ENCODE measurements around the gene SPIRE2. TPM values are rescaled to one million over a fixed set of nuclear protein-coding genes. Genes with fewer than 3 reads are reported as not detected.
A peak's percentile ranks its signal among the peaks of the same experiment; 100 is the strongest.

SPIRE2 gene
- total and polyA plus RNA-seq, 2 of the 13 experiments (the other 11 are each of a cell fraction or from before 2014, with no cell fraction given) = 13.3 to 37.5 TPM

- TF ChIP-seq PREB (CRISPR knock-in tag; IDR thresholded peaks at IDR 0.05) = no peak
- TF ChIP-seq, protein P1, sequence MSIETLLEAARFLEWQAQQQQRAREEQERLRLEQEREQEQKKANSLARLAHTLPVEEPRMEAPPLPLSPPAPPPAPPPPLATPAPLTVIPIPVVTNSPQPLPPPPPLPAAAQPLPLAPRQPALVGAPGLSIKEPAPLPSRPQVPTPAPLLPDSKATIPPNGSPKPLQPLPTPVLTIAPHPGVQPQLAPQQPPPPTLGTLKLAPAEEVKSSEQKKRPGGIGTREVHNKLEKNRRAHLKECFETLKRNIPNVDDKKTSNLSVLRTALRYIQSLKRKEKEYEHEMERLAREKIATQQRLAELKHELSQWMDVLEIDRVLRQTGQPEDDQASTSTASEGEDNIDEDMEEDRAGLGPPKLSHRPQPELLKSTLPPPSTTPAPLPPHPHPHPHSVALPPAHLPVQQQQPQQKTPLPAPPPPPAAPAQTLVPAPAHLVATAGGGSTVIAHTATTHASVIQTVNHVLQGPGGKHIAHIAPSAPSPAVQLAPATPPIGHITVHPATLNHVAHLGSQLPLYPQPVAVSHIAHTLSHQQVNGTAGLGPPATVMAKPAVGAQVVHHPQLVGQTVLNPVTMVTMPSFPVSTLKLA (IDR thresholded peaks at IDR 0.05) = no peak
- no peak for TF ChIP-seq AGO1 (IDR thresholded peaks at IDR 0.05; ENCODE audit: low read depth, low read length, poor library complexity, severe bottlenecking)
- peak; percentile 80; the same call in 1 of the 2 replicates for TF ChIP-seq ZNF543 (CRISPR knock-in tag; IDR thresholded peaks at IDR 0.05)
- no peak for TF ChIP-seq TOE1 (CRISPR knock-in tag; IDR thresholded peaks at IDR 0.05)
- no peak for TF ChIP-seq ZKSCAN1 (IDR thresholded peaks at IDR 0.05; ENCODE audit: low read length)
- TF ChIP-seq SMARCE1 (IDR thresholded peaks at IDR 0.05; ENCODE audit: borderline replicate concordance) = no peak
Observed at GRCh38 chr16:89827383-89828198, 684 bp upstream of the SPIRE2 start (continued).

- H2AFZ ChIP-seq (ENCODE audit: low read length) = no peak overlapping the region
- H3K4me3 ChIP-seq (replicated peaks in 1 of 3; ENCODE audit: insufficient read depth in 1 of 3, low read depth in 2 of 3, low read length in 3 of 3) = peak overlapping the region; percentile 82 to 97 (median 94)
- intact Hi-C loops (cut with micrococcal nuclease; ENCODE audit: unreplicated experiment) = loop anchor here (10.0 kb wide), 1 partner anchor 124 kb away; the partner anchor contains the start of gene SPATA2L
- peaks cover 69% of the 10 kb centered on the region for H3K4me1 ChIP-seq (ENCODE audit: insufficient read depth, low read length)
- in situ Hi-C loops (cut with HindIII; ENCODE audit: extremely low pct_ligation_motif_present, low pct_unique_long_range_greater_than_20kb) = no loop called here
- 0 out of 2 replicates have a peak, but pooled peaks cover 7% of the 10 kb centered on the region for H4K20me1 ChIP-seq (ENCODE audit: insufficient read depth, low read length)
- peak overlapping the region; percentile 87 for H3K9ac ChIP-seq (ENCODE audit: insufficient read depth, low read depth, low read length)
- H3K79me2 ChIP-seq (ENCODE audit: insufficient read depth, low read length) = peaks cover 30% of the 10 kb centered on the region
- ChIA-PET CTCF (ENCODE audit: low intra/inter-chr PET ratio, low total read pairs) (no interaction called here), POLR2A (interaction anchor here (0.6 to 2.8 kb wide), 11 partner anchors 7 to 134 kb away, joined by 3 to 34 read pairs (median 6); partner anchors contain the start of genes FANCA, MC1R, TCF25 and TUBB3)
- DNase-seq (ENCODE audit: low spot score) (no peak), ATAC-seq (peak; percentile 26), FAIRE-seq (no peak)
- H3K27ac ChIP-seq (ENCODE audit: extremely low read length, insufficient read depth, low read length) = peak overlapping the region; percentile 73
- BruUV-seq (replicated peaks) = TSS peak; percentile 64
- peaks cover 3 to 4% of the 10 kb centered on the region in 2 experiments; a peak in 2 of 5 replicates for H3K36me3 ChIP-seq (replicated peaks in 1 of 2; ENCODE audit: control insufficient read depth in 1 of 2, insufficient read depth in 2 of 2, low read length in 2 of 2)
- H3K9me3 ChIP-seq (ENCODE audit: low read length) = no peaks in the 10 kb centered on the region
- H3K4me2 ChIP-seq (ENCODE audit: low read depth, low read length) = peak overlapping the region; percentile 99
- WGBS (ENCODE audit: low lambda C conversion rate) = 2% methylated on average over 23 of the region's 26 CpGs
- no peaks in the 10 kb centered on the region; a peak in 1 of 5 replicates for H3K27me3 ChIP-seq (ENCODE audit: control insufficient read depth in 1 of 2, insufficient read depth in 2 of 2, low read length in 2 of 2)
- TF ChIP-seq TBL1XR1 (IDR thresholded peaks at IDR 0.05; ENCODE audit: borderline replicate concordance, low read length, partially characterized antibody) = no peak
- no peak for TF ChIP-seq ZBTB8A (CRISPR knock-in tag; IDR thresholded peaks at IDR 0.05; ENCODE audit: borderline replicate concordance, low read depth)
- no peak for TF ChIP-seq SMAD3 (CRISPR knock-in tag; IDR thresholded peaks at IDR 0.05)
- TF ChIP-seq, protein P2, sequence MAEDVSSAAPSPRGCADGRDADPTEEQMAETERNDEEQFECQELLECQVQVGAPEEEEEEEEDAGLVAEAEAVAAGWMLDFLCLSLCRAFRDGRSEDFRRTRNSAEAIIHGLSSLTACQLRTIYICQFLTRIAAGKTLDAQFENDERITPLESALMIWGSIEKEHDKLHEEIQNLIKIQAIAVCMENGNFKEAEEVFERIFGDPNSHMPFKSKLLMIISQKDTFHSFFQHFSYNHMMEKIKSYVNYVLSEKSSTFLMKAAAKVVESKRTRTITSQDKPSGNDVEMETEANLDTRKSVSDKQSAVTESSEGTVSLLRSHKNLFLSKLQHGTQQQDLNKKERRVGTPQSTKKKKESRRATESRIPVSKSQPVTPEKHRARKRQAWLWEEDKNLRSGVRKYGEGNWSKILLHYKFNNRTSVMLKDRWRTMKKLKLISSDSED (CRISPR knock-in tag; IDR thresholded peaks at IDR 0.05) = no peak
- TF ChIP-seq SYNCRIP (IDR thresholded peaks at IDR 0.05; ENCODE audit: insufficient read depth, low read depth, low read length) = no peak
- no peak for TF ChIP-seq PHF5A (CRISPR knock-in tag; IDR thresholded peaks at IDR 0.05; ENCODE audit: low read depth, unreplicated experiment)
- no peak for TF ChIP-seq ZNF780A (CRISPR knock-in tag; IDR thresholded peaks at IDR 0.05)
- no peak for TF ChIP-seq RAD51 (IDR thresholded peaks at IDR 0.05; ENCODE audit: borderline replicate concordance)
- TF ChIP-seq CHD4 (IDR thresholded peaks at IDR 0.05; ENCODE audit: borderline replicate concordance, low read length) = no peak
- TF ChIP-seq ZNF12 (CRISPR knock-in tag; IDR thresholded peaks at IDR 0.05) = no peak
- no peak for TF ChIP-seq ARNTL (CRISPR knock-in tag; IDR thresholded peaks at IDR 0.05)
Observed at GRCh38 chr16:89828870-89829629, 775 bp downstream of the SPIRE2 start.

Data from HepG2 (cell line).